ENCODE measurements around the gene PBX1.

The PBX1 gene

GRCh38 chr1:164622068-164622845 is 63.3 kb downstream of the PBX1 start:
- no peak for DNase-seq

DNA sequence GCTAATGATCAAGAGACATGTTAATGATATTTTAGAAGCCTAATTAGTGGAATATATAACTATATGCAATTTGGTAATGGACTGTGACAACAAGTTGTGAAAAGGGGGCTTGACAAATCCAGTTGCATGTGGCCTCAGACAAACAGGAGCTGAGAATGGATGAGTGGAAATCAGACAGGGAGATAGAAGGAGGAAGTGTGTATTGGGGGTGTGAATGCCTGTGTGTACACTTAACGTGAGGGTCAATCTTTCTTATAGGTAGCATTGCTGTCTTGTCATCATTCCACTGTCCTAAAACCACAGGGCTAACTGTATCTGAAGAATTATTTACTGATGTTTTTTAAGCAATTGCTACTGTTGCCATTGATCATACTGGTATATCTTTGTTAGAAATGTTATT is 64.8 kb downstream of the PBX1 start:
- DNase-seq, result no peak

DNA sequence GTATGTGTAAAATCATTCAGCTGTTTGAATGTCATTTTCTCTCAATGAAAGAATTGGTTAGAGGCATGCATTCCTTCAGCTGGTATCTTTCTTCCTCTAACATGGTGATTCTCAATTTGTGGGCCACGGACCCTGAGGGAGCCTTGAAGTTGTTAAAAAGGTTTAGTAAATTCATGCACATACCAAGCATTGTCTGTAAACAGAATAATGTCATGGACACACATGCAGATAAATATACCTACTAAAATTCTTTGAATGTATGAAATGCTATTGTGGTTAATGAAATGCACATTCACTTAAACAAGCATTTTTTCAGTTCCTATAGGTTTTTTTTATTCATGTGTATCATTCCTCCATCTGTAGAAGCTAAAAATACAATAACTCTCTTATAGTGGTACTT is 65.4 kb downstream of the PBX1 start:
- DNase-seq, result no peak

DNA sequence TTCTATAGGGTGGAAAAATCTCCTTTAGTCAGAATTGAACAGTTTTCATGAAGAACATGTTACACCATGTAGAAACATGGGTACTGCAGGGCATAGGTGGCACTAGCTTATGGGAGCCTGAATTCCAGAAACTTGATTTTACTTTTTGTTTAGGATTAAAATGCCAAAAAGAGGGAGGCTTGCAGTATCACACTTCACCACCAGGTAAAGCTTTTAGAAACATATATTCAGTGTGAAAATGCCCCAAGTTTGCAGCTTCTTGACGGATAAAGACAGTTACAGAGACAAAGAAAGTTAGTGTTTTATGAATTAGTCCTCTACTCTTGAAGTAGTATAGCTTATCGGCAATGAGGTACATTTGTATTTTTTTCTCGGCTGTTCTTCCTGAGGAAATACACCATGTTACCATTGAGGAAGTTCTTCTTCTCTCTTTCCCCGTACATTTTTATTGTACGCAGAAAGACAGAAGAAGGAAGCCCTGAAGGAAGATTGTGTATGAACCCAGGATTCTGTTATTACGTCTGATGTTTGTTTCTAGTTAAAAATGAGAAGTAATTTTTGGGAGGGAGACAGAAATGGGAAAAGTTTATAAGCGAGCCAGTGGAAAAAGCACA is 66.1 kb downstream of the PBX1 start:
- DNase-seq, result no peak

GRCh38 chr1:164628772-164629171 is 69.8 kb downstream of the PBX1 start:
- DNase-seq, result no peak

GRCh38 chr1:164629971-164630370 is 71.0 kb downstream of the PBX1 start:
- no peak for DNase-seq

- no peak for DNase-seq
Measured at GRCh38 chr1:164630626-164631396, 71.8 kb downstream of the PBX1 start.

DNA sequence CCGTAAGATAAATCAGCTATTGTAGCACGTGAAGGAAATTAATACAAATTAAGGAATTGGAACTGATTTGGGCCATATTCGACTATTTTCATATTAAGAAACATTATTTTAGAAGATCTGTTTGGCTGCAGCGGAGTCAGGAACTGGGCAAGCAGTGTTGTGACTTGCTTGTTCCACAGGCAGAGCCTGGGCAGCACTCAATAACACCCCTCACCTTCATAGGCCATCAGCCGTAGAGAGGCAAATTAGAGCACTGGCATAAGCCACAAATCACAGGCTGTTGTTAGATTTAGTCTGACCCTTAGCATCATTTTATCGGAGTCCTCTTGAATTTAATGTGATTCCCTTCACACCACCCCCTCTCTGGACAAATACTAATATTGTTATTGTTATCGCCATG is 72.8 kb downstream of the PBX1 start:
- DNase-seq, result no peak

- DNase-seq, result no peak
Measured at GRCh38 chr1:164633997-164634396, 75.0 kb downstream of the PBX1 start.

DNA sequence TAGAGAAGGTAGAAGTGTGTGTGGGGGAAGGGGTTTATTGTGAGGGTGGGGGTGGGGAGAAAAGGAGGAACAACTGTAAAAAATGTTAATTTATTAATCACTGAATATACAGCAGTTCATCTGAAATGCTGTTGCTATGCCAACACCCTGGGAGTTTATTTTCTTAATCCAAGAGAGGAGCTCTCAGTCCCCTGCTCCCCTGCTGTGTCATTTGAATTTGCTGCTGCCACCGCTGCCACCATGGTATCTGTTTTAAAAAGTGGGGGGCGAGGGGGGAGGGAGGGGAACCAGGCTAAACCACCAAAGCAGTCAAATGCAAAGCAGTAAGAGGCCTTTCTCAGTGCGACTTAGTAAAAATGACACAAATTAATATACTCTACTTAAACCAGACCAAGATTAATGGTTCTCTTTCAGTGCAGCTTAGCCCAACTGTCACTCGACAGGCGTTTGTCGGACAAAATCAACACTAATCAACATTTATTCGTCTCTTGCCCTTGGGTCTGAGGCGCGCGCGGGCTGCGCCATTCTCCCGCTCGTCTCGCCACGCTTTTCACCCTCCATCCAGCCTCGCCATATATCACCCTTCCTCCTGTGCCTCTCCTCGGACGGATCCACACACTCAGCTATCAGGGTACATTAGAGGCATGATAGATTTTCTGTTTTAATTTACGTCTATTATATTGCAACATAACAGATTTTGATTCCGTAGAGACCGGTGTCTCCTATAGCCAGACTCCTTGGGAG is 76.2 kb downstream of the PBX1 start:
- no peak for DNase-seq

GRCh38 chr1:164635803-164636731 is 77.1 kb downstream of the PBX1 start:
- DNase-seq, result no peak

- DNase-seq, result no peak
Measured at GRCh38 chr1:164636757-164637156, 77.8 kb downstream of the PBX1 start.

GRCh38 chr1:164637461-164638375 is 78.7 kb downstream of the PBX1 start:
- DNase-seq, result no peak

GRCh38 chr1:164638492-164639202 is 79.7 kb downstream of the PBX1 start:
- no peak for DNase-seq

DNA sequence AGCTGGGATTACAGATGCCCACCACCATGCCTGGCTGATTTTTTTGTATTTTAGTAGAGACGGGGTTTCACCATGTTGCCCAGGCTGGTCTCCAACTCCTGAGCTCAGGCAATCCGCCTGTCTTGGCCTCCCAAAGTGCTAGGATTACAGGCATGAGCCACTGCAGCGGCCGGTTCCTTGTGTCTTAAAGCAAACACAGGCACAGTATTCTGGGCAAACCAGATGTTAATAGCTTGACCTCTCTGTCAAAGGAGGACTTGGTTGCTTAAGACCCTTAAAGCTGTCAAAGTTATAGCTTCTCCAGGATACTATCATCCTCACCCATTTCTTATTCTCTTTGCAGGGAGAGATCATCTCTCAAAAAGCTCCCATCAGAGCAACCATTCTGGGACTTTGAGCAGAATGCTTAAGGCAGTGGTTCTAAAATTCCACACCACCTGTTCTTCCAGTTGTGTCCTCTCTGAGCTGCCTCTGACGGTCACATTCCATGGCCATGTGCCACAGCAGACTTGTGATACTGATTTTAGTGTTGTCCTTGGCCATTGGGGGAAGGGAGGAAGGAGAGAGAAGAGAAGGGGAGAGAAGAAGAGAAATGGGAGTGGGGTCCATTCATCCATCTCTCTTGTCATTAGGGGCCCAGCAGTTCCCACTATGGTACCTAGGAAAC is 81.8 kb downstream of the PBX1 start:
- no peak for DNase-seq

DNA sequence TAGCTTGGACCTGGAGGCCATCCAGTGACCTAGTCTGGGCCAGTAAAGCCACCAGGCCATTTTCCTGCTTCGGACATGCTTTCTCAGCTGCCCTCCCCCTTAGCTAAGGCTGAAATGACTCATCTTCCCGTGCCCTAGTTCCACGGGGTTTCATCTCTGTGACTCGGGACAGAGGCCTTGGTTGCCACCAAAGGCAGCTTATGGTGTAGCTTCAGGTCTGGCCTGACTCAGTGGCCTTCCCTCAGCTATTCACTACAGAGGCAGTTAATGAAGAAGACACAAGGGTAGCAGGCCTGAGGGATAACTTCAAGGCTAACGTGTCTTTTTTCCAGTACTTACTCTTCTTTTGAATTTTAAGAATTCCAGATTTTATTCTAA is 82.4 kb downstream of the PBX1 start:
- DNase-seq, result no peak

GRCh38 chr1:164643018-164643417 is 84.0 kb downstream of the PBX1 start:
- no peak for DNase-seq

- no peak for DNase-seq
Measured at GRCh38 chr1:164644268-164644667, 85.3 kb downstream of the PBX1 start.

DNA sequence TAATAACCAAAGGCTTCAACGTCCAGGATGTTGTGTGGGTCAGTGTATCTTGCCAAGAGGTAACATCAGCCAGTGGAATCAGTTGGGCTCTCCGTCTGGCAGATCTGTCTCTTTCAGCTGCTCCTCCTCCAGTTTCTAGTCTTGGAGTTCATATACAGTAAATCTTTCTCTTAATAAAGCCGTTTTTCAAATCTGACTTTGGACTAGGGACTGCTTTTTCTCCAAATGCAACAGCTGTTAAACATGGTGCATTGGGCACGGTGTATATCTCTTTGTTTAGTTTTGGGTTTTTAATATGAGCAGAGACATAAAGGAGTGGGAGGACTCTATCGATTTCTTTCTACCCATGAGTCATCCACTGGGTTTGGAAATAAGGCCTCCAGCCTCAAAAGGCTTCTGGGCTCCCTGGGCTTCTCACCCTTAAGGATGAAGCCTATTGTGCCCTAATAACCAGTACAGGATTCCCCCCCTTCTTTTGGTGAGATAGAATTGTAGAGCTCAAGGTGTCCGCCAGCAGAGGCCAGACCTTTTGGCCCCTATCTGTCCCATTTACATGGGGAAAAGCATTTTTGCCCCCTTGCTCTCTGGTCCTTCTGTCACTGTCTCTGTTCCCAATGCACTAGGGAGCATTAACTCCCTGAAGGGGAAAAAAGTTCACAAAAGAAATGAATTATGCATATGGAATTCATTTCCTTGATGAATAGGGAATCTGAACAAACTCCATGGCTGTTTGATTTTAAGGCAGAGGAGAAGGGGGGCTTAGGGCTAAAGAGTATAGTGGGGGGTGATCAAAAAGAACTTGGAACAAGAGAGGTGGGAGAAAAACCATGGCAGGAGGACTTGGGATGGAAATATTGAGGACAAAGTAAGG is 86.0 kb downstream of the PBX1 start:
- no peak for DNase-seq
